Activated B cell treated with CpG ODN at 0.5 μM for 24 hours (primary cell): ENCODE data around the gene HEMK1. TPM values are rescaled to one million over a fixed set of nuclear protein-coding genes. Genes with fewer than 3 reads are reported as not detected.

Experiments
- ATAC-seq: fragments of 200-7000 bp; cut with Tn5 transposase; one replicate; pipeline ENCODE4 v1.10.0; 2021; ENCODE audit warnings: low read depth, mild to moderate bottlenecking, moderate library complexity
- CTCF ChIA-PET: fragments of 350-600 bp; sonication (Branson Sonifier 250); formaldehyde crosslinking; loops from one replicate; lab custom pipeline; 2021; ENCODE audit warnings: antibody characterized with exemption; lab: Charles Lee
- POLR2A ChIA-PET: fragments of 350-600 bp; sonication (Branson Sonifier 250); formaldehyde crosslinking; loops from one replicate; lab custom pipeline; 2021; ENCODE audit warnings: antibody characterized with exemption; lab: Charles Lee
- DNase-seq: peaks from one replicate; pipeline ENCODE4 v3.0.0; 2022
- H3K27ac Mint-ChIP-seq: one replicate; pipeline ENCODE4 v1.8.0; 2020; ENCODE audit warnings: mixed read lengths
- H3K27me3 Mint-ChIP-seq: one replicate; pipeline ENCODE4 v1.8.0; 2021; ENCODE audit warnings: mixed read lengths
- H3K36me3 Mint-ChIP-seq: one replicate; pipeline ENCODE4 v1.8.0; 2021; ENCODE audit warnings: low read depth, mixed read lengths
- H3K4me1 Mint-ChIP-seq: one replicate; pipeline ENCODE4 v1.8.0; 2021; ENCODE audit warnings: mixed read lengths
- H3K4me3 Mint-ChIP-seq: one replicate; pipeline ENCODE4 v1.8.0; 2020; ENCODE audit warnings: mild to moderate bottlenecking, mixed read lengths
- H3K9me3 Mint-ChIP-seq: one replicate; pipeline ENCODE4 v1.8.0; 2020; ENCODE audit warnings: mixed read lengths
- intact Hi-C: fragments of 100-400 bp; cut with micrococcal nuclease; formaldehyde crosslinking; loops from one replicate; pipeline ENCODE4 v1.15.1; 2024
- total RNA-seq: library from RNA; stranded (reverse); gene quantifications from 2 replicates; pipeline ENCODE4 v1.2.3, GENCODE V29; 2022
- TF ChIP-seq, protein P1 (sequence below): fragments of 200-600 bp; IDR thresholded peaks from one replicate; pipeline ENCODE4 v1.8.0; 2022; ENCODE audit warnings: antibody characterized with exemption, mild to moderate bottlenecking

The HEMK1 gene
- total RNA-seq, 1 donor from 2014 or later = 26.9 TPM

DNA sequence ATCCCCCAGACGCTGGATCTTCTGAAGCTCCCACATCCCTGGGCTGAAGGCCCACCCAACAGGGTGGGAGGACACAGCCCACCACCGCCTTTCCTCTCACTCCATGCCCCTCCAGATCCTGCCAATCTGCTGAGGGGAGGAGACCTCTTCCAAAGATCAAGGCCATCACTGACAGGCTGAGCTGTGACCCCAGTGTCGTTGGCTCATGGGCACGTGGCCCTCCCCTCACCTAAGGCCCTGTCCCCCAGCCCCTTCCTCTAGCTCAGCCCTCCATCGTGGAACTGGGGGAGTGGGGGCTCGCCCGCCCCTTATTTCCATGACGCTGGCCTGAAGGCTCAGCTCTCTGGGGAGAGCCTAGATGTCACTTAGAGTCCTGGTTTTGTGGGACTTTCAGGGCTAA is 12.2 kb upstream of the HEMK1 start:
- DNase-seq = no peak
- Mint-ChIP-seq H3K4me1 (no peaks in the 10 kb centered on the region), H3K27ac (no peak overlapping the region), H3K27me3 (peaks cover 1% of the 10 kb centered on the region), H3K4me3 (no peak overlapping the region), H3K9me3 (no peaks in the 10 kb centered on the region), H3K36me3 (no peaks in the 10 kb centered on the region)
- TF ChIP-seq, protein P1, sequence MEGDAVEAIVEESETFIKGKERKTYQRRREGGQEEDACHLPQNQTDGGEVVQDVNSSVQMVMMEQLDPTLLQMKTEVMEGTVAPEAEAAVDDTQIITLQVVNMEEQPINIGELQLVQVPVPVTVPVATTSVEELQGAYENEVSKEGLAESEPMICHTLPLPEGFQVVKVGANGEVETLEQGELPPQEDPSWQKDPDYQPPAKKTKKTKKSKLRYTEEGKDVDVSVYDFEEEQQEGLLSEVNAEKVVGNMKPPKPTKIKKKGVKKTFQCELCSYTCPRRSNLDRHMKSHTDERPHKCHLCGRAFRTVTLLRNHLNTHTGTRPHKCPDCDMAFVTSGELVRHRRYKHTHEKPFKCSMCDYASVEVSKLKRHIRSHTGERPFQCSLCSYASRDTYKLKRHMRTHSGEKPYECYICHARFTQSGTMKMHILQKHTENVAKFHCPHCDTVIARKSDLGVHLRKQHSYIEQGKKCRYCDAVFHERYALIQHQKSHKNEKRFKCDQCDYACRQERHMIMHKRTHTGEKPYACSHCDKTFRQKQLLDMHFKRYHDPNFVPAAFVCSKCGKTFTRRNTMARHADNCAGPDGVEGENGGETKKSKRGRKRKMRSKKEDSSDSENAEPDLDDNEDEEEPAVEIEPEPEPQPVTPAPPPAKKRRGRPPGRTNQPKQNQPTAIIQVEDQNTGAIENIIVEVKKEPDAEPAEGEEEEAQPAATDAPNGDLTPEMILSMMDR = no peak
- no peak for ATAC-seq
- ChIA-PET POLR2A (interaction anchor here (1.2 kb wide), 1 partner anchor 13 kb away, joined by 5 read pairs; the partner anchor contains the start of gene HEMK1), CTCF (no interaction called here)
- intact Hi-C loops = no loop called here

DNA sequence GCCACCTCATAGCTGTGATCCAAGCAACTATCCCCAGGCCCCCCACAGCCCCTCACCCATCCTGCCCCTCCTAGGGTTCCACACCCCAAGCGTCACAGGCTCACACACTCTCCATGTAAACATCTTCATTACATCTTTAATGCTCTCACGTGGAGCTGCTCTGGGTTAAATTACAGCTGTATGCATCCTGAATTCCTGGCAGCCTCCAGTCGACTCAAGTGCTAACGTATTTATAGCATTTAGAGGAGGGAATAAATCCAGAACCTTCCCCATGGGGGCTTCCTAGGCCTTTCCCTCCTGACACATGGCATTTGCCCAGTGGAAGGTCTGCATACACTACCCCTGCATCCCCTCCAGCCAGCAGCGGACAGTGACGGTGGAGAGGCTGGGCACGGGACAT is 11.4 kb upstream of the HEMK1 start:
- H3K4me1 Mint-ChIP-seq = no peaks in the 10 kb centered on the region
- CTCF ChIA-PET = no interaction called here

DNA sequence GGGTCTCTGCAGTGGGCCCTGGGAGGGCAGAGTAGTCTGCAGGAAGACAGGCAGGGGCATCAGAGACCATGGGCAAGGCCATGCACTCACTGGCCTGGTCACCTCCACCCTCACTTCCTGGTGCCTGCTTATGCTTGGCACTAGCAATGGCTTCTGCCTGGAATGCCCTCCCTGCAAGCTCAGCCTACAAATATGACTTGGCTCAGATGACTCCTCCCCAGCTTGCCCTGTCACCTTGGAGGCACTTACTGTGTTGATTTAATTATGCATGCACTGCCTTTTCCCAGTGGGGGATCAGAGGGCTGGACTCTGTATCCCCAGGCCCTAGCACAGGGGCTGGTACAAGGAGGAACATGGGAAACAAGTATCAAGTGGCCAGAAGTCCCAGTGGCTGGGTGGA is 9.6 kb upstream of the HEMK1 start:
- Mint-ChIP-seq H3K27ac (no peak overlapping the region), H3K4me3 (no peak overlapping the region), H3K4me1 (no peaks in the 10 kb centered on the region), H3K36me3 (no peaks in the 10 kb centered on the region), H3K9me3 (no peaks in the 10 kb centered on the region), H3K27me3 (peaks cover 1% of the 10 kb centered on the region)
- DNase-seq (no peak), ATAC-seq (no peak)
- CTCF ChIA-PET = no interaction called here
- POLR2A ChIA-PET = no interaction called here
- TF ChIP-seq, protein P1 = no peak
- intact Hi-C loops = no loop called here

More for the DNA sequence above, 11.4 kb upstream of the HEMK1 start:
- ATAC-seq = no peak
- no peak for DNase-seq
- no peak overlapping the region for H3K4me3 Mint-ChIP-seq
- intact Hi-C loops = no loop called here
- H3K9me3 Mint-ChIP-seq = no peaks in the 10 kb centered on the region
- POLR2A ChIA-PET = interaction anchor here (1.2 kb wide), 1 partner anchor 12 kb away, joined by 5 read pairs; the partner anchor contains the start of gene HEMK1
- no peak overlapping the region for H3K27ac Mint-ChIP-seq
- H3K36me3 Mint-ChIP-seq = no peaks in the 10 kb centered on the region
- TF ChIP-seq, protein P1 = no peak
- peaks cover 1% of the 10 kb centered on the region for H3K27me3 Mint-ChIP-seq

DNA sequence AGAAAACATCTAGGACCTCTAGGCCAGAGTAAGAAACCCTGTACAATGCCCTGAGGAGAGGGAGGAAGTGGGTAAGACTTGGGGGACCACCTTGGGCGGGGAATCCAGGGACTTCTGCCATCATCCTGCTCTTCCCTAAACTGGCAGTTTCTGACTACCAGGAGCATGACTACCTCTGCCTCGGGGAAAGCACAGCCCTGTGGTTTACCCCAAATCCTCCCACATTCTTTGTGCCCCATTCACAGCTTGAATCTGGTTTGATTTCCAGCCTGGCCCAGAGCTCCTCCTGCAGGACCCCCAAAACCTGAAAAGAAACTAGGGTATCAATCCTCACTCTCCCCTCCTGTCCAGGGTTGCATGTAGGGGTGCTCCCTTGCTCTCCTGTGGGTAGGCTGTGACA is 6.5 kb upstream of the HEMK1 start:
- no peaks in the 10 kb centered on the region for H3K27me3 Mint-ChIP-seq
- ChIA-PET CTCF (no interaction called here), POLR2A (no interaction called here)
- no peak overlapping the region for H3K27ac Mint-ChIP-seq
- H3K9me3 Mint-ChIP-seq = no peaks in the 10 kb centered on the region
- peaks cover 12% of the 10 kb centered on the region for H3K4me1 Mint-ChIP-seq
- no peak for ATAC-seq
- TF ChIP-seq, protein P1 = no peak
- intact Hi-C loops = no loop called here
- no peak for DNase-seq
- H3K4me3 Mint-ChIP-seq = no peak overlapping the region
- no peaks in the 10 kb centered on the region for H3K36me3 Mint-ChIP-seq

DNA sequence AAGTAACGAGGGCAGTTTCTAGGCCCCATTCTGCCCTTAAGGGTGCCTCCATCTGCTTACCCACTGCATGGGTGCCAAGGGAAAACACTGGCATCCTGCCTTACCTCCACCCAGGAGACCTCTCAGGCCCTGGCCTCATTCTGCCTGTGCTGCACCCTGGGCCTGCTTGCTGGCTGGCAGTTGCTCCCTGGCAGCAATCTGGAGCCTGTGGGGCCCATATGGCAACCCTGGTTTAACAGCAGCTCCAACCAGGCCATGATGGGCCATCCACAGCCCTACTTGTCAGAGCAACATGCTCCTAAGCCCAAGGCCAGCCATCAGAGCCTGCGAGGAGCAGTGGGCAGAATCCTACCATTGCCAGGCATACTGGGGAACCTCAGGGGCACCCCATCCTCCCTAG is 5.5 kb upstream of the HEMK1 start:
- no peaks in the 10 kb centered on the region for H3K27me3 Mint-ChIP-seq
- H3K4me3 Mint-ChIP-seq = no peak overlapping the region
- no peaks in the 10 kb centered on the region for H3K36me3 Mint-ChIP-seq
- peaks cover 18% of the 10 kb centered on the region for H3K4me1 Mint-ChIP-seq
- ChIA-PET CTCF (no interaction called here), POLR2A (no interaction called here)
- ATAC-seq = no peak
- no peak overlapping the region for H3K27ac Mint-ChIP-seq
- H3K9me3 Mint-ChIP-seq = no peaks in the 10 kb centered on the region
- intact Hi-C loops = no loop called here
- TF ChIP-seq, protein P1 = no peak
- no peak for DNase-seq
